Muscle of arm (tissue), 12 donors: Measurements from ENCODE around the gene ADPRHL1. TPM values are rescaled to one million over a fixed set of nuclear protein-coding genes. Genes with fewer than 3 reads are reported as not detected.
"Not testable (repeated sequence)": the region's sequence is repeated elsewhere in the genome, so short reads cannot be mapped to it uniquely, and the experiment has no call there.

ENCODE experiments used
- DNase-seq: peaks from one replicate; pipeline ENCODE4 v3.0.0-alpha.2; 2013
- polyA plus RNA-seq, 12 donors: library from polyadenylated mRNA; unstranded; fragments of 120-200 nt; gene quantifications; one replicate each; pipeline ENCODE4 v1.2.1, GENCODE V29; 2013; ENCODE audit not compliant: insufficient read length in 12 of 12

Gene ADPRHL1
- polyA plus RNA-seq, 12 donors = 81.3 to 348 (median 219) TPM; not detected in 1

DNA sequence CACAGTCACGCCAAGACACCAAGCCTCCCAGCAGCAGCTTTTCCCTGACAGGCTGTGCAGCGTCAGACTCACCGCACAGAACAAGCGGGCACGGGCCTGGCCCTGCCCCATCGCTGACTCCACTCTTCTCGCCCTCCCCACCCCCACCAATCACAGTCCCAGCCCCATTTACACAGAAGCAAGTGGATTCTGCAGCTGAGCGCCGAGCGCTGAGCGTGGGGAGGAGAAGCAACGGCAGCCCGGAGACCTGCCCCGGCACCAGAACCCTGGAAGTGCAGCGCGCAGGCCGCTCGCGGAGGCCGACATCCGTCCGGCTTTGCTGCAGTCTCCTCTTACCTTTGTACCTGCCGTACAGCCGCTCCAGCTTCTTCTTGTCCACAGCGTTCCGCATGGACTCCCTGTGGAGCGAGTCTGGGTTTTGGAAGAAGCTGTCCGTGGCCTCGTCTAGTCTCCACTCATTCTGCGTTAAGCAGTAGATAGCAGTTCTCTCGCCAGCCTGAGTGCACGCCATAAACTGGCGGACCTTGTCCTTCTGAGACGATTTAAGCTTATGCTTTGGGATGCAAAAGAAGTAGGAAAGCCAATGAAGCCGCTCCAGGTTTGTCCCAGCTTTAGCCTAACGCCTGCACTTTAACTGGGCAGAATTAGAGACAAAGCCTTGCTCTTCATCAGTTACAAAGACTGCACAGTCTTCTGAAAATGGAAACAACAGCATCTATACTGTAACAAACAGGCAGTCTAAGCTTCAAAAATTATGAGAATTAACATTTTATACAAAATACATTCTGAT is 30.4 kb upstream of the ADPRHL1 start:
- no peak for DNase-seq

DNA sequence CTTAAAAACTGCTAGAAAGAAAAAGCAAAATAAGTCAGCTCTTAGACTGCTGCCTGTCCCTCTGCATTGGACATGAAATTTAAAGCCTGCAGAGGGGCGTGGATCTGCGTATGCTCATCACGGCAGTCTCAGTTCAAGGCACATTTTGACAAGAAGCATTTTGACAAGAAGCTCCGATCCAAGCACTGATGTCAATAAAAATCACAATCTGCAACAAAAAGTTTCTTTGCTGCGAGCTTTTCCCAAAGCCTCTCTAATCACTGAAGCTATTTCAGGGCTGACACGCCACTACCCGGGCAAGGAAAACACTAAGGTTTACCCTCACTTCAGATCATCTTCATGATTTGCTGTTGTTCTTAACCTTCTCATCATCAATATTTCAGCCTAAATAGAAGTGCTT is 29.8 kb upstream of the ADPRHL1 start:
- no peak for DNase-seq

DNA sequence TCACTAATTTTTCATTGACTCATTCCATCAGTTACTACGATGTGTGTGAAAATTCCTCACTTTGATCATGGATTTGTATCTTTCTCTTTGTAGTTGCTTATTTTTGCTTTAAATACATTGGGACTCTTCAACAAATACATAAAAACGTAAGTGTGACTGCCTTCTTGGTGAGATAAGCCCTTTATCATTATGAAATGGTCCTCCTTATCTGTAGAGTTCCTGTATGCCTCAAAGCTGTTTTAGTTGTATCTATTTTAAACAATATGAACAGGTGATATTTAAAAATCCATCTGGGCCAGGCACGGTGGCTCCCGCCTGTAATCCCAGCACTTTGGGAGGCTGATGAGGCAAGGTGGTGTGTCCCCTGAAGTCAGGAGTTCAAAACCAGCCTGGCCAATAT is 25.9 kb upstream of the ADPRHL1 start:
- no peak for DNase-seq

GRCh38 chr13:113477724-113478123 is 24.4 kb upstream of the ADPRHL1 start:
- DNase-seq = no peak

DNA sequence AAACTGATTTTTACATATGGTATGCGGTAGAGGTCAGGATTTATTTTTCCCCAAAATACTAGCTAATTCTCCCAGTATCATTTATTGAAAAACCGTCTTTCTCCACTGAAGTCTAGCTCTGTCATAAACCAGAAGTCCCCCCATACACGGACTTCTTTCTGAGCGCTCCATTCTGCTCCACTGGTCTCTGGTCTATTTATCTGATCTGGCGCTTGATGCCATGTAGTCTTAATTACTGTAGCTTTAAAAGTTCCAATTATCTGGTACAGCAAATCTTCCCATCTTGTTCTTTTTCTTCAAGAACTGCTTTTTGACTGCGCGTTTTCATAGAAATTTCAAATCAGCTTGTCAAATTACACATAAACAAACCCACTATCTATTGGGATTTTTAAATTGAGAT is 23.5 kb upstream of the ADPRHL1 start:
- no peak for DNase-seq

GRCh38 chr13:113475911-113476310 is 22.6 kb upstream of the ADPRHL1 start:
- no peak for DNase-seq

DNA sequence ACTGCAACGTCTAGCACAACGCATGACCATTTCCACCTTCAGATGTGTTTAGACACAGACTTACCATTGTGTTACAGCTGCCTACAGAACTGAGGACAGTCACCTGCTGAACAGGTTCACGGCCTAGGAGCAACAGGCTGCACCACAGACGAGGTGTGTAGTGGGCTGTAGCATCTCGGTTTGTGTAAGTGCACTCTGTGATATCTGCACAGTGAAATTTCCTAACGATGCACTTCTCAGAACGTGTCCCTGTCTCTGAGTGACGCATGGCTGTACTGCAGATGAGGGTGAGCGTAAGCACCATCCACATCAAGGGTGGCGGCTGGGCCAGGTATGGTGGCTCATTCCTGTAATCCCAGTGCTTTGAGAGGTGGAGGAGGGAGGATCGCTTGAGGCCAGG is 22.0 kb upstream of the ADPRHL1 start:
- no peak for DNase-seq

GRCh38 chr13:113474179-113474578 is 20.9 kb upstream of the ADPRHL1 start:
- no peak for DNase-seq

DNA sequence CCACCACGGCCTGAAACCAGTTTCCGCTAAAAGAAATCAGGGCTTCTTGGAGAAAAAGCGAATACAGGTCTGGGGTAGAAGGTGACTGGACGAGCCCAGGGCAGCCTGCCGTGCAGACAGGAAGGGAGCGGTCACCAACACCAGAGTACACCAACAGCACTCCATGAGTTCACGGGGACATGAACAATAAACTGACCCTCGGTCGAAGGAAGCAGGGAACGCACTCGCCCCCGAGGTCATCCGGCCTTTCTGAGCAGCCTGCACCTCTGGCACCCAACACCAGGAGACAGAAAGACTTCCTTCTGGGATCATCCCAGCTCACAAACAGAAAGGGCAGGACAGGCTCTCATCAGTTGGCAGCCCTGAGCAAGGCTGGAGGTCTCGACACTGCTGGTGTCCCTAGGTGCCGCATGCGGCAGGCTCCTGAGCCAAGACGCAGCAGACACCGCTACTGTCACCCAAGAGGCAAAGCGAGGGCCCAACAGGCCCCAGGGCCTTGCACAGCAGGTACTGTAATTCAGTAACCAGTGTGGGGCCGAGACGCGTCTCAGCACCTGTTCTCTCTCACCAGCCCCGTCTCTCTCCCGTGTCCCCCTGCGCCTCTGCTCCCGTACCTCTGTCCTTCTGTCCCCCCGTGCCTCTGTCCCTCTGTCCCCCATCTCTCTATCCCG is 19.2 kb upstream of the ADPRHL1 start:
- no peak for DNase-seq

DNA sequence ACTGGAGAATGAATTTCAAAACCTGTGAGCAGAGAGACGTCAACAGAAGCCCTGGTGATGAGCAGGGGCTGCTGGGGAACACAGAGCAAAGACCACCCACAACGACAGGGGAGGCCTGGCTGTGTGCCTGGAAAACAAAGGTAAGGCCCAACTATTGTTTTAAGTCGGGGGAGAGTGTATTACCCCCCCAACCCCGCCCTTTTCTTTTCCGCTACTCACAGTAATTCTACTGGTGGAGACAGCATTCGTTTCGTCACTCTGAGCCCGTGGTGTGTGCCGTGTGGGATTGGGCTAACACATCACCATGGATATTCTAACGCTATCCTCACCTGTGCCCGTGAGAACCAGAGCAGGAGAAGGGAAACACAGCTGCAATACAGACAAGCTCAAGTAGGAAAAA is 18.6 kb upstream of the ADPRHL1 start:
- DNase-seq = no peak

GRCh38 chr13:113470635-113471163 is 17.4 kb upstream of the ADPRHL1 start:
- not testable (repeated sequence) for DNase-seq

DNA sequence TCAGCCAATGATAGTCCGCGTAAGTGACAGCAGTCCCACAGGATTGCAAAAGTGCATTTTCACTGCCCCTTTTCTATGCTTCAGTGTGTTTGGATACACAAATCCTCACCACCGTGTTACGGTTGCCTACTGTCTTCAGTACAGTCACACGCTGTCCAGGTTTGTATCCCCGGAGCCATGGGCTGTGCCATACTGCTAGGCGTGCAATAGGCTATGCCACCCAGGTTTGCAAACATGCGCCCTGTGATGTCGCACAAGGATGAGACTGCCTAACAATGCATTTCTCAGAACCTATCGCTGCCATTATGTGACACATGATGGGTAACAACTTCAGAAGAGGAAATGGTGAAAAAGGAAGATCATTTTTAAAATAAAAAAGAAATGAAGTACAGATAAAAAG is 16.8 kb upstream of the ADPRHL1 start:
- DNase-seq = no peak

DNA sequence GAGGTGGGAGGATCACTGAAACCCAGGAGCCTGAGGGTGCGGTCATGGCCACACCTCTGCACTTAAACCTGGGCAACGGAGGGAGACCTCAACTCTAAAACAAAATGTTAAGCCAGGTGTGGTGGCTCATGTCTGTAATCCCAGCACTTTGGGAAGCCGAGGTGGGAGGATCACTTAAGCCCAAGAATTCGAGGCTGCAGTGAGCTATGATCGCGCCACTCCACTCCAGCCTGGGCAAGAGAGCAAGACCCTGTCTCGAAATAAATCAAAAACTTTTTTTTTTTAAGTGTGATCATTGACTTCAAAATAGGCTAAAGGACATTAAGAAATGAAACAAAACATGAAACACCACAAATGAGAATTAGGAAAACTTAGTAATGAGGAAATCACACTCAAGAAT is 16.3 kb upstream of the ADPRHL1 start:
- DNase-seq = no peak

GRCh38 chr13:113468472-113469201 is 15.3 kb upstream of the ADPRHL1 start:
- DNase-seq = no peak

- no peak for DNase-seq
Observed at GRCh38 chr13:113468029-113468428, 14.7 kb upstream of the ADPRHL1 start.

- DNase-seq = no peak
Observed at GRCh38 chr13:113466383-113466782, 13.1 kb upstream of the ADPRHL1 start.

GRCh38 chr13:113465300-113465699 is 12.0 kb upstream of the ADPRHL1 start:
- no peak for DNase-seq

GRCh38 chr13:113464476-113464875 is 11.2 kb upstream of the ADPRHL1 start:
- DNase-seq = no peak

- DNase-seq = no peak
Observed at GRCh38 chr13:113461022-113461751, 7.9 kb upstream of the ADPRHL1 start.

DNA sequence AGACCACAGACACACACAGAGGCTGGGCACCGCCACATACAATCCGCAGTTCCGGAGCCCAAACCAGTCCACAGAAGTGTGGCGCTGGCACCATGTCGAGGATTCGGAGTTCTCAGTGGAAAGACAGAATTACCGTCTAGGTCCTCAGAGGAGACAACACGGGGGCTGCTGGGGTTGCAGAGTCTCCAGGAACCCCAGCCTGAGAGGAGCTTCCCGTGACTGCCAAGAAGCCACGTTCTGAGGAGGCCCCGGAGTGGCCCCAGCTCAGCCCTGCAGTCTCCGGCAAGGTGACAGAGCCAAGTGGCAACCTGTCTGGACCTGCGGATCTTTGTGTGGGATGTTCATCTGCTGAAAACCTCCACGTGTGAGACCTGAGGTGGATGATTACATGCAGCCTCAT is 7.3 kb upstream of the ADPRHL1 start:
- no peak for DNase-seq

DNA sequence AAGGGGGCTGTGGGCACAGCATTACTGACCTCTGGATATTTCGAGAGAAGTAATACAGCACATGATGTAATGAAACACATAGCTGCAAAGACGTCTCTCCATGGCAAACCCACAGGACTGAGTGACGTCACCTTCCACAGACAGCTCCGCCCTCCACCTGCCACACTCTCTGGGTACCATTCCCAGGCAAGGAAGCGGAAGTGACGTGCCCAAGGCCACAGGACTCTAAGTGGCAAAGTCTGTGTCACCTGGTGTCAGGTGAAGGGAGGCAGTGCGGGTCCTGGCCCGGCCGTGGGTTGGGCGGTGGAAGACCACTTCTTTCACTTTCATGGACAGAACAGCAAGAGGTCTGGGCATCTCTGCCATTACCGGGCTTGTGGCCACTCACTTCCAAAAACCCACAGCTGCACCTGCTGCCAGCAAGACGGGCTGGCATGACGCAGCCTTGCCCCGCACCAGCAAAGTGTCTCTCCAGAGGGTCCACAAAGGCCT is 6.8 kb upstream of the ADPRHL1 start:
- DNase-seq = no peak
